Sigmoid colon (tissue), 4 donors: Measurements from ENCODE around the gene NRP1.

Source experiments
- EP300 ChIP-seq, 4 donors: sonication (generic); formaldehyde crosslinking; IDR thresholded peaks; one replicate each; pipeline ENCODE4 v1.6.1; 2017; ENCODE audit warnings: antibody characterized with exemption in 4 of 4
- POLR2A ChIP-seq, 2 donors: fragments of 450-650 bp; IDR thresholded peaks; one replicate each; pipeline ENCODE4 v1.6.1; 2016; ENCODE audit warnings: antibody characterized with exemption in 2 of 2, mild to moderate bottlenecking in 2 of 2, moderate library complexity in 2 of 2
- POLR2AphosphoS5 ChIP-seq, 4 donors: sonication (generic); formaldehyde crosslinking; IDR thresholded peaks; one replicate each; pipeline ENCODE4 v1.6.1; 2017; ENCODE audit warnings: antibody characterized with exemption in 4 of 4
- TF ChIP-seq, protein P1 (sequence below), 4 experiments: fragments of 450-650 bp in 3 of 4; fragments of 200-600 bp in 1 of 4; IDR thresholded peaks; one replicate each; pipeline ENCODE4 v1.5.1; 2016 to 2019; ENCODE audit warnings: antibody characterized with exemption in 4 of 4, mild to moderate bottlenecking in 3 of 4, moderate library complexity in 2 of 4

DNA sequence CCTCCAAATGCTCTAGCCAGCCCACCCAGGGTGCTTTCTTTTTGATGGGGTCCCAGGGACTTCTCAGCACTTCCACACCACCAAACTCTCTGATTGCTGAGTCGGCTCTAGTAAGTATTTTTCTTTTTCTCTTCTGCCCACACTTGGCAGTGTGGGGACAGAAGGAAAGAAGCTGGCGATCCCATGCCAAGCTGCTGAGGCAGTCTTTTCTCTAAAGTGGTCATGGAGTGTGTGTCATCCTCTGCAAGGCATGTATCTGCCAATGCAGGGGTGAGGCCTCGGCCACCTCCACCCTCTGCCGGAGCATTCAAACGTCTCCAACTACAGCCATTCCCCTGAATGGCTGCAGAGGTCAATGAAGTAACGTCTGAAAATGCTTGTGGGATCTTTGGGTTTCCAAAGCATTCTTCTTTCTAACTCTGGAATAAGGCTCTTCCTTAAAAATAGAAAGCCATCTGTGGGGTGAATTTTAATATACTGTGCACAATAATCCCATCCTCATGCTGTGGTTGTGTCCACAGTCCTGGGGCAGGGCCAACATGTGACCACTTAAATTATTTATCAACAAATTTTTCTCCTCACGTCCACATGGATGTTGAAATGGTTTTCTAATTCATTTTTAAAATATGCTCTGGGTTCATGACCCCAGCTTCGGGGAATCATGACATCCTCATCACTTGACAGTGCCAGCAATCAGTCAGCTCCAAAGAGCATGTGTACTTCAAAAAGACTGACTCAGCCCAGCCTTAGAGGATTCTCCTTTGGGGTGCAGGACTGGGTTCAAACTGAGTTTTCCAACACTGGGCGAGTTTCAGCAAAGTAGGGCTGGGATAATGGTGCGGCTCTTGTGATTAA, 205.1 kb downstream of the NRP1 start:
- TF ChIP-seq, protein P1, sequence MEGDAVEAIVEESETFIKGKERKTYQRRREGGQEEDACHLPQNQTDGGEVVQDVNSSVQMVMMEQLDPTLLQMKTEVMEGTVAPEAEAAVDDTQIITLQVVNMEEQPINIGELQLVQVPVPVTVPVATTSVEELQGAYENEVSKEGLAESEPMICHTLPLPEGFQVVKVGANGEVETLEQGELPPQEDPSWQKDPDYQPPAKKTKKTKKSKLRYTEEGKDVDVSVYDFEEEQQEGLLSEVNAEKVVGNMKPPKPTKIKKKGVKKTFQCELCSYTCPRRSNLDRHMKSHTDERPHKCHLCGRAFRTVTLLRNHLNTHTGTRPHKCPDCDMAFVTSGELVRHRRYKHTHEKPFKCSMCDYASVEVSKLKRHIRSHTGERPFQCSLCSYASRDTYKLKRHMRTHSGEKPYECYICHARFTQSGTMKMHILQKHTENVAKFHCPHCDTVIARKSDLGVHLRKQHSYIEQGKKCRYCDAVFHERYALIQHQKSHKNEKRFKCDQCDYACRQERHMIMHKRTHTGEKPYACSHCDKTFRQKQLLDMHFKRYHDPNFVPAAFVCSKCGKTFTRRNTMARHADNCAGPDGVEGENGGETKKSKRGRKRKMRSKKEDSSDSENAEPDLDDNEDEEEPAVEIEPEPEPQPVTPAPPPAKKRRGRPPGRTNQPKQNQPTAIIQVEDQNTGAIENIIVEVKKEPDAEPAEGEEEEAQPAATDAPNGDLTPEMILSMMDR (IDR thresholded peaks at IDR 0.05) = no peak
- peak in 1 of 4 donors; percentile 22 for TF ChIP-seq POLR2AphosphoS5 (IDR thresholded peaks at IDR 0.05)
- TF ChIP-seq EP300 (IDR thresholded peaks at IDR 0.05) = no peak
- TF ChIP-seq POLR2A (IDR thresholded peaks at IDR 0.05) = no peak
